OCI-LY3 (cell line): ENCODE measurements around the gene MIGA2.

ENCODE experiments used
- EZH2phosphoT487 ChIP-seq: fragments of 200-600 bp; shearing (Covaris generic); IDR thresholded peaks from 2 replicates; pipeline ENCODE4 v1.6.1; 2018; ENCODE audit warnings: antibody characterized with exemption, mixed run types, low read depth
- TF ChIP-seq, protein P1 (sequence below): fragments of 200-600, 300-600 bp; sonication (generic); IDR thresholded peaks from 2 replicates; pipeline ENCODE4 v1.5.1; 2014; ENCODE audit warnings: antibody characterized with exemption, low read length, low read depth

DNA sequence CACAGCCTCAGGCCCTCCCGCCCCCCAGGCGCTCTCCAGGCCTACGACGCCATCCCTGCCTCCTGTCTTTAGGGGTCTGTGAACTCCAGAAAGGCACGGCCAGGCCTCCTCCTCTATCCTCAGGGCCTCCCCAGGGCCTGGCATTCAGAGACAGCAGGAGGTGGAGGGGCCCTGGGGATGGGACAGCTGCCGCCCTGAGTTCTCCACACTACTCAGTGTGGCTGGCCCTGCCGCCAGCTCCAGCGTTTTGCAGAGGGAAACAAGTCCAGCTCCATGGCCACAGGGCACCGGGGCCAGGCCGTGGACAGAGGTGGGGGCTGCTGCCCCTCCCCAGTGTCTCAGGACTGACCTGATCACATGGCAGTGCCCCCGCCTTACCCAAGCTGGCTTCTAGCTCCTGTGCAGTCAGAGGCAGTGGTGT lies 24.7 kb upstream of the MIGA2 start:
- TF ChIP-seq, protein P1, sequence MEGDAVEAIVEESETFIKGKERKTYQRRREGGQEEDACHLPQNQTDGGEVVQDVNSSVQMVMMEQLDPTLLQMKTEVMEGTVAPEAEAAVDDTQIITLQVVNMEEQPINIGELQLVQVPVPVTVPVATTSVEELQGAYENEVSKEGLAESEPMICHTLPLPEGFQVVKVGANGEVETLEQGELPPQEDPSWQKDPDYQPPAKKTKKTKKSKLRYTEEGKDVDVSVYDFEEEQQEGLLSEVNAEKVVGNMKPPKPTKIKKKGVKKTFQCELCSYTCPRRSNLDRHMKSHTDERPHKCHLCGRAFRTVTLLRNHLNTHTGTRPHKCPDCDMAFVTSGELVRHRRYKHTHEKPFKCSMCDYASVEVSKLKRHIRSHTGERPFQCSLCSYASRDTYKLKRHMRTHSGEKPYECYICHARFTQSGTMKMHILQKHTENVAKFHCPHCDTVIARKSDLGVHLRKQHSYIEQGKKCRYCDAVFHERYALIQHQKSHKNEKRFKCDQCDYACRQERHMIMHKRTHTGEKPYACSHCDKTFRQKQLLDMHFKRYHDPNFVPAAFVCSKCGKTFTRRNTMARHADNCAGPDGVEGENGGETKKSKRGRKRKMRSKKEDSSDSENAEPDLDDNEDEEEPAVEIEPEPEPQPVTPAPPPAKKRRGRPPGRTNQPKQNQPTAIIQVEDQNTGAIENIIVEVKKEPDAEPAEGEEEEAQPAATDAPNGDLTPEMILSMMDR = no peak
- TF ChIP-seq EZH2phosphoT487 = no peak
